SU-DHL-6 (cell line): Measurements from ENCODE around the gene ASB3.

Experiments used
- EZH2phosphoT487 ChIP-seq: fragments of 200-600 bp; sonication (generic), shearing (Covaris generic); conservative IDR thresholded peaks from 2 replicates; pipeline ENCODE4 v1.6.1; 2018; ENCODE audit warnings: mild to moderate bottlenecking, antibody characterized with exemption, low read length, moderate library complexity, mixed read lengths
- TF ChIP-seq, protein P1 (sequence below): fragments of 200-600 bp; sonication (generic); IDR thresholded peaks from one replicate; pipeline ENCODE4 v1.5.1; 2017; ENCODE audit warnings: antibody characterized with exemption, mild to moderate bottlenecking, low read length, moderate library complexity; ENCODE audit not compliant: insufficient read depth, poor library complexity, severe bottlenecking

DNA sequence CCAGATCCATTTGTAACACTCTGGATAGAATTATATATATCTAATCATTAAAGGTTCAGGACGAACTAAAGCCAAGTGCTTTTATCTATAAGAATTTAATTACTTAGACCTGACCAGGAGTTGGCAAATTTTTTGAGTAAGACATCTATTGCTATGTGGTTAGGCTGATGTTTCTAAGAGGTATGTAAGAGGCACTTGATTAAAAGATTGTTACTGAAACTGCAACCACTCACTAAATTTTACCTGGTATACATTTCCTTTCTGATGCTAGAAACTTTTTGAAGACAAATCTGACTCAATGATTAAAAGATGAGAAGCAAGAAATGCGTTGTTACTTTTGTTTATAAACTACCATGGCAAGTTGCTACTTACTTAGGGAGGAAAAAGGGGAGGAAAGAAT lies 95.9 kb downstream of the ASB3 start:
- TF ChIP-seq, protein P1, sequence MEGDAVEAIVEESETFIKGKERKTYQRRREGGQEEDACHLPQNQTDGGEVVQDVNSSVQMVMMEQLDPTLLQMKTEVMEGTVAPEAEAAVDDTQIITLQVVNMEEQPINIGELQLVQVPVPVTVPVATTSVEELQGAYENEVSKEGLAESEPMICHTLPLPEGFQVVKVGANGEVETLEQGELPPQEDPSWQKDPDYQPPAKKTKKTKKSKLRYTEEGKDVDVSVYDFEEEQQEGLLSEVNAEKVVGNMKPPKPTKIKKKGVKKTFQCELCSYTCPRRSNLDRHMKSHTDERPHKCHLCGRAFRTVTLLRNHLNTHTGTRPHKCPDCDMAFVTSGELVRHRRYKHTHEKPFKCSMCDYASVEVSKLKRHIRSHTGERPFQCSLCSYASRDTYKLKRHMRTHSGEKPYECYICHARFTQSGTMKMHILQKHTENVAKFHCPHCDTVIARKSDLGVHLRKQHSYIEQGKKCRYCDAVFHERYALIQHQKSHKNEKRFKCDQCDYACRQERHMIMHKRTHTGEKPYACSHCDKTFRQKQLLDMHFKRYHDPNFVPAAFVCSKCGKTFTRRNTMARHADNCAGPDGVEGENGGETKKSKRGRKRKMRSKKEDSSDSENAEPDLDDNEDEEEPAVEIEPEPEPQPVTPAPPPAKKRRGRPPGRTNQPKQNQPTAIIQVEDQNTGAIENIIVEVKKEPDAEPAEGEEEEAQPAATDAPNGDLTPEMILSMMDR: no peak
- no peak for TF ChIP-seq EZH2phosphoT487
